ENCODE results near the gene NEBL. TPM values are rescaled to one million over a fixed set of nuclear protein-coding genes. Genes with fewer than 3 reads are reported as not detected.

NEBL gene
- total RNA-seq, 1 experiment from 2014 or later: 16.6 TPM

GRCh38 chr10:20740120-20740519 lies 157.0 kb downstream of the NEBL start:
- ChIA-PET CTCF (no interaction called here), POLR2A (no interaction called here), RAD21 (ENCODE audit: low non-redundant PET in 1 of 2, low total read pairs in 2 of 2, uncharacterized antibody in 2 of 2, unreplicated experiment in 2 of 2) (no interaction called here)
- Histone ChIP-seq H4K20me1 (ENCODE audit: insufficient read depth) (no peaks in the 10 kb centered on the region), H3K9me3 (ENCODE audit: control insufficient read depth in 1 of 2, insufficient read depth in 1 of 2, low read depth in 1 of 2, low read length in 2 of 2) (no peaks in the 10 kb centered on the region), H3K4me3 (replicated peaks in 1 of 2; ENCODE audit: low read depth in 1 of 2, low read length in 2 of 2) (no peak overlapping the region), H3K9ac (ENCODE audit: low read length) (no peak overlapping the region), H3K4me1 (ENCODE audit: control insufficient read depth in 1 of 2, insufficient read depth in 2 of 2, low read length in 2 of 2) (no peaks in the 10 kb centered on the region), H3K27me3 (ENCODE audit: insufficient read depth, low read length) (no peaks in the 10 kb centered on the region), H2AFZ (ENCODE audit: low read depth, low read length, poor library complexity, severe bottlenecking) (no peak overlapping the region), H3K9me2 (ENCODE audit: insufficient read depth) (no peaks in the 10 kb centered on the region), H3K79me2 (ENCODE audit: insufficient read depth, low read length) (no peaks in the 10 kb centered on the region), H3K27ac (ENCODE audit: low read depth, low read length) (no peak overlapping the region), H3K36me3 (ENCODE audit: control insufficient read depth in 1 of 2, insufficient read depth in 2 of 2, low read length in 2 of 2) (no peaks in the 10 kb centered on the region), H3K4me2 (ENCODE audit: low read length) (no peak overlapping the region)
- intact Hi-C loops (cut with micrococcal nuclease): no loop called here
- no peak for ATAC-seq
- no peak for TF ChIP-seq ZNF274 (IDR thresholded peaks at IDR 0.05; ENCODE audit: low read depth, low read length)
- TF ChIP-seq SIN3A (IDR thresholded peaks at IDR 0.05; ENCODE audit: low read depth): no peak
- TF ChIP-seq POLR2A (IDR thresholded peaks at IDR 0.05; ENCODE audit: borderline replicate concordance, extremely low read depth, insufficient read depth, insufficient read length): no peak
- TF ChIP-seq RAD21 (IDR thresholded peaks at IDR 0.05; ENCODE audit: low read depth): no peak
- no peak for TF ChIP-seq EZH2 (IDR thresholded peaks at IDR 0.05)
- no peak for TF ChIP-seq ZFX (IDR thresholded peaks at IDR 0.05)
- no peak for TF ChIP-seq POLR2AphosphoS5 (IDR thresholded peaks at IDR 0.05; ENCODE audit: low read depth, low read length)
- TF ChIP-seq FOSL1 (IDR thresholded peaks at IDR 0.05; ENCODE audit: low read depth): no peak
- TF ChIP-seq SP1 (IDR thresholded peaks at IDR 0.05; ENCODE audit: low read depth): no peak
- no peak for TF ChIP-seq CBX3 (IDR thresholded peaks at IDR 0.05; ENCODE audit: low read depth)
- BruUV-seq (replicated peaks): no TSS peak
- no peak for DNase-seq (ENCODE audit: low read depth, low spot score)

DNA sequence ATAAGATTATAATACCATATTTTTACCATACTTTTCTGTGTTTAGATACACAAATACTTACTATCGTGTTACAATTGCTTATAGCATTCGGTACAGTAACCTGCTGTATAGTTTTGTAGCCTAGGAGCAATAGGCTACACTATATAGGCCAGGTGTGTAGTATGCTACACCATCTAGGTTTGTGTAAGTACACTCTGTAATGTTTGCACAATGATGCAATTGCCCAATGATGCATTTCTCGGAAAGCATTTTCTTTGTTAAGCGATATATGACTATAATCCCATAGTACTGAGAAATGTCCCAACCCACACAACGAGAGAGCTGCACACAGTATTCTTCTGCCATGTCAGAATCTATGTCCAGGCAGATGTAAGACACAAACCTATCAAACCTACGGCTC lies 160.0 kb downstream of the NEBL start:
- Histone ChIP-seq H3K4me3 (replicated peaks in 1 of 2; ENCODE audit: low read depth in 1 of 2, low read length in 2 of 2) (no peak overlapping the region), H4K20me1 (ENCODE audit: insufficient read depth) (no peaks in the 10 kb centered on the region), H3K36me3 (ENCODE audit: control insufficient read depth in 1 of 2, insufficient read depth in 2 of 2, low read length in 2 of 2) (no peaks in the 10 kb centered on the region), H3K27ac (ENCODE audit: low read depth, low read length) (no peak overlapping the region), H3K4me2 (ENCODE audit: low read length) (no peak overlapping the region), H3K9ac (ENCODE audit: low read length) (no peak overlapping the region), H2AFZ (ENCODE audit: low read depth, low read length, poor library complexity, severe bottlenecking) (no peak overlapping the region), H3K9me3 (ENCODE audit: control insufficient read depth in 1 of 2, insufficient read depth in 1 of 2, low read depth in 1 of 2, low read length in 2 of 2) (no peaks in the 10 kb centered on the region), H3K9me2 (ENCODE audit: insufficient read depth) (no peaks in the 10 kb centered on the region), H3K4me1 (ENCODE audit: control insufficient read depth in 1 of 2, insufficient read depth in 2 of 2, low read length in 2 of 2) (no peaks in the 10 kb centered on the region), H3K79me2 (ENCODE audit: insufficient read depth, low read length) (no peaks in the 10 kb centered on the region), H3K27me3 (ENCODE audit: insufficient read depth, low read length) (no peaks in the 10 kb centered on the region)
- ChIA-PET CTCF (no interaction called here), RAD21 (ENCODE audit: low non-redundant PET in 1 of 2, low total read pairs in 2 of 2, uncharacterized antibody in 2 of 2, unreplicated experiment in 2 of 2) (no interaction called here), POLR2A (no interaction called here)
- BruUV-seq (replicated peaks): no TSS peak
- DNase-seq (ENCODE audit: low read depth, low spot score) (no peak), ATAC-seq (no peak)
- intact Hi-C loops (cut with micrococcal nuclease): no loop called here
- no peak for TF ChIP-seq EGR1 (IDR thresholded peaks at IDR 0.05; ENCODE audit: low read depth)
- TF ChIP-seq SRF (IDR thresholded peaks at IDR 0.05; ENCODE audit: low read depth): no peak
- no peak for TF ChIP-seq ATF3 (IDR thresholded peaks at IDR 0.05)
- TF ChIP-seq MAX (IDR thresholded peaks at IDR 0.05): no peak
- no peak for TF ChIP-seq SIN3A (IDR thresholded peaks at IDR 0.05; ENCODE audit: low read depth)
- TF ChIP-seq EZH2 (IDR thresholded peaks at IDR 0.05): no peak
- TF ChIP-seq EZH2phosphoT487 (IDR thresholded peaks at IDR 0.05; ENCODE audit: borderline replicate concordance): no peak
- no peak for TF ChIP-seq POLR2AphosphoS5 (IDR thresholded peaks at IDR 0.05; ENCODE audit: low read depth, low read length)
- TF ChIP-seq, protein P1, sequence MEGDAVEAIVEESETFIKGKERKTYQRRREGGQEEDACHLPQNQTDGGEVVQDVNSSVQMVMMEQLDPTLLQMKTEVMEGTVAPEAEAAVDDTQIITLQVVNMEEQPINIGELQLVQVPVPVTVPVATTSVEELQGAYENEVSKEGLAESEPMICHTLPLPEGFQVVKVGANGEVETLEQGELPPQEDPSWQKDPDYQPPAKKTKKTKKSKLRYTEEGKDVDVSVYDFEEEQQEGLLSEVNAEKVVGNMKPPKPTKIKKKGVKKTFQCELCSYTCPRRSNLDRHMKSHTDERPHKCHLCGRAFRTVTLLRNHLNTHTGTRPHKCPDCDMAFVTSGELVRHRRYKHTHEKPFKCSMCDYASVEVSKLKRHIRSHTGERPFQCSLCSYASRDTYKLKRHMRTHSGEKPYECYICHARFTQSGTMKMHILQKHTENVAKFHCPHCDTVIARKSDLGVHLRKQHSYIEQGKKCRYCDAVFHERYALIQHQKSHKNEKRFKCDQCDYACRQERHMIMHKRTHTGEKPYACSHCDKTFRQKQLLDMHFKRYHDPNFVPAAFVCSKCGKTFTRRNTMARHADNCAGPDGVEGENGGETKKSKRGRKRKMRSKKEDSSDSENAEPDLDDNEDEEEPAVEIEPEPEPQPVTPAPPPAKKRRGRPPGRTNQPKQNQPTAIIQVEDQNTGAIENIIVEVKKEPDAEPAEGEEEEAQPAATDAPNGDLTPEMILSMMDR (IDR thresholded peaks at IDR 0.05 in 2 of 3, conservative IDR thresholded peaks at IDR 0.05 in 1 of 3; ENCODE audit: borderline replicate concordance in 1 of 3, insufficient read depth in 1 of 3, low read depth in 2 of 3, low read length in 2 of 3): no peak
- TF ChIP-seq ZNF274 (IDR thresholded peaks at IDR 0.05; ENCODE audit: low read depth, low read length): no peak
- TF ChIP-seq CBX3 (IDR thresholded peaks at IDR 0.05; ENCODE audit: low read depth): no peak
- TF ChIP-seq ZFX (IDR thresholded peaks at IDR 0.05): no peak
- no peak for TF ChIP-seq FOSL1 (IDR thresholded peaks at IDR 0.05; ENCODE audit: low read depth)
- TF ChIP-seq ELF1 (IDR thresholded peaks at IDR 0.05; ENCODE audit: borderline replicate concordance, low read depth): no peak
- no peak for TF ChIP-seq CEBPB (IDR thresholded peaks at IDR 0.05; ENCODE audit: low read depth)
- no peak for TF ChIP-seq SP1 (IDR thresholded peaks at IDR 0.05; ENCODE audit: low read depth)
- TF ChIP-seq JUND (IDR thresholded peaks at IDR 0.05): no peak
- TF ChIP-seq TCF7L2 (IDR thresholded peaks at IDR 0.05; ENCODE audit: borderline replicate concordance, extremely low read depth, insufficient read depth, insufficient read length): no peak

Data from HCT116 (cell line).